HepG2 (cell line): Measurements from ENCODE around the gene GANC. TPM values are rescaled to one million over a fixed set of nuclear protein-coding genes. Genes with fewer than 3 reads are reported as not detected.

Source experiments
- AKAP8 ChIP-seq: sonication (generic); formaldehyde crosslinking; IDR thresholded peaks from 2 replicates; pipeline ENCODE4 v1.5.1; 2020; ENCODE audit warnings: mild to moderate bottlenecking, missing genetic modification reagents
- FOXK2 ChIP-seq: fragments of 450-650 bp; IDR thresholded peaks from 2 replicates; pipeline ENCODE4 v1.6.1; 2016
- JUND ChIP-seq: sonication (generic); formaldehyde crosslinking; IDR thresholded peaks from 2 replicates; pipeline ENCODE4 v1.8.0; 2022; ENCODE audit warnings: mild to moderate bottlenecking, missing genetic modification reagents
- KDM3A ChIP-seq: IDR thresholded peaks from 2 replicates; pipeline ENCODE4 v1.6.1; 2018; ENCODE audit warnings: low read depth, missing compliant biosample characterization
- MAZ ChIP-seq, 2 experiments: sonication (generic) in 1 of 2; formaldehyde crosslinking in 1 of 2; IDR thresholded peaks; 2 replicates each; pipeline versions ENCODE4 v1.5.0 to v1.6.1; 2012 to 2020; ENCODE audit warnings: low read depth in 2 of 2, mild to moderate bottlenecking in 2 of 2, borderline replicate concordance in 1 of 2, improper control_type of control experiment in 1 of 2, low read length in 1 of 2, missing genetic modification reagents in 1 of 2, moderate library complexity in 1 of 2
- MEIS2 ChIP-seq: sonication (generic); formaldehyde crosslinking; IDR thresholded peaks from 2 replicates; pipeline ENCODE4 v1.9.0; 2021; ENCODE audit warnings: mild to moderate bottlenecking, missing genetic modification reagents
- MYC ChIP-seq: sonication (generic); formaldehyde crosslinking; IDR thresholded peaks from 2 replicates; pipeline ENCODE4 v1.9.0; 2021; ENCODE audit warnings: missing genetic modification reagents, borderline replicate concordance
- NAIF1 ChIP-seq: sonication (generic); formaldehyde crosslinking; IDR thresholded peaks from 2 replicates; pipeline ENCODE4 v1.5.0; 2020; ENCODE audit warnings: mild to moderate bottlenecking, missing genetic modification reagents, borderline replicate concordance
- PCBP2 ChIP-seq: fragments of 200-400 bp; formaldehyde crosslinking; optimal IDR thresholded peaks from 2 replicates; pipeline ENCODE3; 2018; ENCODE audit warnings: low read length, low read depth; ENCODE audit not compliant: poor library complexity, severe bottlenecking
- TEAD3 ChIP-seq: optimal IDR thresholded peaks from 2 replicates; pipeline ENCODE3; 2016; ENCODE audit warnings: borderline replicate concordance
- ZC3H13 ChIP-seq: sonication (generic); formaldehyde crosslinking; IDR thresholded peaks from 2 replicates; pipeline ENCODE4 v1.8.1; 2023; ENCODE audit warnings: mild to moderate bottlenecking, missing genetic modification reagents, moderate library complexity
- ZNF598 ChIP-seq: sonication (generic); formaldehyde crosslinking; IDR thresholded peaks from 2 replicates; pipeline ENCODE4 v1.5.1; 2020; ENCODE audit warnings: mild to moderate bottlenecking, missing genetic modification reagents, borderline replicate concordance
- ZNF644 ChIP-seq: IDR thresholded peaks from 2 replicates; pipeline ENCODE4 v1.6.1; 2016; ENCODE audit warnings: low read depth
- ZNF772 ChIP-seq: sonication (generic); formaldehyde crosslinking; IDR thresholded peaks from 2 replicates; pipeline ENCODE4 v1.5.0; 2020; ENCODE audit warnings: mild to moderate bottlenecking, missing genetic modification reagents
- ZNF780A ChIP-seq: sonication (generic); formaldehyde crosslinking; IDR thresholded peaks from 2 replicates; pipeline ENCODE4 v1.8.0; 2022; ENCODE audit warnings: mild to moderate bottlenecking, missing genetic modification reagents, moderate library complexity
- ZSCAN25 ChIP-seq: sonication (generic); formaldehyde crosslinking; IDR thresholded peaks from 2 replicates; pipeline ENCODE4 v1.8.0; 2022; ENCODE audit warnings: mild to moderate bottlenecking, missing genetic modification reagents
- polyA plus RNA-seq, 8 experiments: library from polyadenylated mRNA; depleted of rRNA in 3 of 8; stranded (reverse) in 7 of 8; unstranded in 1 of 8; fragments of >200 nt; fragmentation: Illumina TruSeq in 4 of 8; extraction: Trizol in 4 of 8; gene quantifications; 2 replicates each; pipeline versions ENCODE4 v1.2.1 to v1.2.3, GENCODE V29; 2011 to 2016; ENCODE audit warnings: low read depth in 4 of 8, missing spikeins in 1 of 8, mixed read lengths in 1 of 8; ENCODE audit not compliant: insufficient read depth in 1 of 8
- total RNA-seq, 5 experiments: library from RNA; depleted of rRNA; stranded (reverse); fragments of >200 nt; fragmentation: Illumina TruSeq; extraction: Trizol; gene quantifications; 2 replicates each; pipeline ENCODE4 v1.2.3, GENCODE V29; 2016; ENCODE audit warnings: low read depth in 1 of 5
- TF ChIP-seq, protein P1 (sequence below): sonication (generic); formaldehyde crosslinking; IDR thresholded peaks from 2 replicates; pipeline ENCODE4 v1.4.0; 2020; ENCODE audit warnings: missing genetic modification reagents, borderline replicate concordance
- TF ChIP-seq, protein P2 (sequence below): sonication (generic); formaldehyde crosslinking; IDR thresholded peaks from 2 replicates; pipeline ENCODE4 v1.4.0; 2020; ENCODE audit warnings: mild to moderate bottlenecking, low read depth, missing genetic modification reagents
- TF ChIP-seq, protein P3 (sequence below): fragments of 450-650 bp; IDR thresholded peaks from 2 replicates; pipeline ENCODE4 v1.6.1; 2017
- TF ChIP-seq, protein P4 (sequence below): sonication (generic); formaldehyde crosslinking; IDR thresholded peaks from 2 replicates; pipeline ENCODE4 v1.4.0; 2020; ENCODE audit warnings: missing genetic modification reagents
- TF ChIP-seq, protein P5 (sequence below): sonication (generic); formaldehyde crosslinking; IDR thresholded peaks from 2 replicates; pipeline ENCODE4 v1.8.0; 2022; ENCODE audit warnings: missing genetic modification reagents, low read depth, mild to moderate bottlenecking, borderline replicate concordance

Gene GANC
- total and polyA plus RNA-seq, 2 of the 13 experiments (the other 11 are each of a cell fraction or from before 2014, with no cell fraction given), result 17.0 to 21.0 TPM

DNA sequence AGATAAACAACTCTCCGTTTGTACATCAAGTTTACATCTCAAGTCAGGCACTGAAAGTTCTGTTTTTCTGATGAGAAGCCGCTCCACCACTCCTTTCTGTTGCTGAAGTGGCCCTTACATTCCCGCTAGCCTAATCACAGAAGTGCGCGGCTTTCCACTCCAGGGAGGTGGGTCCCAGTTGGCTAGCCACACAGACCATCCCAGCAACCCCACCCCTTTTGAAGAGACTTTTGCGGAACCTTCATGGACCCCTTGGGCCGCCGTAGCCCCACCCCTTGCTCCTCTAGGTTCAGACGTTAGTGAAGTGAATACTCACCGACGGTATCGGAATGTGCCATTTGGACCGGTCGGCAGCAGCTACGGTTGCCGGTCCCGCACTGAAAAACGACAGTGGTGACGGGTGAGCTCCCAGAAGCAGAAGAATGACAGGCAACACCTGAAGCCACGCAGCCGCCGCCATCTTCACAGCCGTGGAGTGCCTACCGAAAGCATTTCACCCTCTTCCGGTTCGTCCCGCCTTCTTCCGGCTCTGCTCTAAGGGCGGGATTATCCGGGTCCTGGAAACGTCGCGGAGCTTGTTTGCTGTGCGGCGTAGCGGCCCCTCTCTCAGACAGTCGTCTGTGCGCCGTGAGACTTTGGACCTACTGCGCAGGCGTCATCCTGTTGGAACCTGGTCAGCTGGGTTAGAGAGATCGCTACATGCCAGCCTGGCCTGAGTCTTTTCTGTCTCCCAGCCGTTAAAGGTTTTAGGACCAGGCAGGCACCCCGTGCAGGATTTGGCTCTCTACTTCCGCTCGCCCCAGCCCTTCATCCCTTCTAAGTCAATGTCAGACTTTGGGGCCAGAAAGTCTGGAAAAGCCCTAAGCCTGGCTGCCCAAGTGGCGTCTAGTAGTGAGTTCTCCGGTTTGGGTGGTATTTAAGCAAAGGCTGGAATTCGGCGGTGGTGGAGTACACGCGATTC lies at the start of gene GANC, which contains the start of gene TMEM87A (continued):
- TF ChIP-seq, protein P1, sequence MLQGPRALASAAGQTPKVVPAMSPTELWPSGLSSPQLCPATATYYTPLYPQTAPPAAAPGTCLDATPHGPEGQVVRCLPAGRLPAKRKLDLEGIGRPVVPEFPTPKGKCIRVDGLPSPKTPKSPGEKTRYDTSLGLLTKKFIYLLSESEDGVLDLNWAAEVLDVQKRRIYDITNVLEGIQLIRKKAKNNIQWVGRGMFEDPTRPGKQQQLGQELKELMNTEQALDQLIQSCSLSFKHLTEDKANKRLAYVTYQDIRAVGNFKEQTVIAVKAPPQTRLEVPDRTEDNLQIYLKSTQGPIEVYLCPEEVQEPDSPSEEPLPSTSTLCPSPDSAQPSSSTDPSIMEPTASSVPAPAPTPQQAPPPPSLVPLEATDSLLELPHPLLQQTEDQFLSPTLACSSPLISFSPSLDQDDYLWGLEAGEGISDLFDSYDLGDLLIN, result 0 out of 2 replicates have a peak, but pooled peaks have one; percentile 60
- peak; percentile 34; the same call in 1 of the 2 replicates for TF ChIP-seq ZNF644 (CRISPR knock-in tag)
- TF ChIP-seq JUND (CRISPR knock-in tag), result no peak
- peak; percentile 84 for TF ChIP-seq MEIS2 (CRISPR knock-in tag)
- TF ChIP-seq ZNF772 (CRISPR knock-in tag), result no peak; the same call in 1 of the 2 replicates
- no peak for TF ChIP-seq AKAP8 (CRISPR knock-in tag)
- no peak for TF ChIP-seq PCBP2
- peak; percentile 49 for TF ChIP-seq TEAD3 (CRISPR knock-in tag)
- peak; percentile 90 for TF ChIP-seq MYC
- TF ChIP-seq, protein P2, sequence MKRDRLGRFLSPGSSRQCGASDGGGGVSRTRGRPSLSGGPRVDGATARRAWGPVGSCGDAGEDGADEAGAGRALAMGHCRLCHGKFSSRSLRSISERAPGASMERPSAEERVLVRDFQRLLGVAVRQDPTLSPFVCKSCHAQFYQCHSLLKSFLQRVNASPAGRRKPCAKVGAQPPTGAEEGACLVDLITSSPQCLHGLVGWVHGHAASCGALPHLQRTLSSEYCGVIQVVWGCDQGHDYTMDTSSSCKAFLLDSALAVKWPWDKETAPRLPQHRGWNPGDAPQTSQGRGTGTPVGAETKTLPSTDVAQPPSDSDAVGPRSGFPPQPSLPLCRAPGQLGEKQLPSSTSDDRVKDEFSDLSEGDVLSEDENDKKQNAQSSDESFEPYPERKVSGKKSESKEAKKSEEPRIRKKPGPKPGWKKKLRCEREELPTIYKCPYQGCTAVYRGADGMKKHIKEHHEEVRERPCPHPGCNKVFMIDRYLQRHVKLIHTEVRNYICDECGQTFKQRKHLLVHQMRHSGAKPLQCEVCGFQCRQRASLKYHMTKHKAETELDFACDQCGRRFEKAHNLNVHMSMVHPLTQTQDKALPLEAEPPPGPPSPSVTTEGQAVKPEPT, result peak; percentile 91
- TF ChIP-seq MAZ (IDR thresholded peaks at IDR 0.05; ENCODE audit: borderline replicate concordance, low read depth, low read length), result peak; percentile 38; the same call in 1 of the 2 replicates
- TF ChIP-seq MAZ (CRISPR knock-in tag; IDR thresholded peaks at IDR 0.05; ENCODE audit: low read depth), result 0 out of 2 replicates have a peak, but pooled peaks have one; percentile 51
- TF ChIP-seq, protein P3, sequence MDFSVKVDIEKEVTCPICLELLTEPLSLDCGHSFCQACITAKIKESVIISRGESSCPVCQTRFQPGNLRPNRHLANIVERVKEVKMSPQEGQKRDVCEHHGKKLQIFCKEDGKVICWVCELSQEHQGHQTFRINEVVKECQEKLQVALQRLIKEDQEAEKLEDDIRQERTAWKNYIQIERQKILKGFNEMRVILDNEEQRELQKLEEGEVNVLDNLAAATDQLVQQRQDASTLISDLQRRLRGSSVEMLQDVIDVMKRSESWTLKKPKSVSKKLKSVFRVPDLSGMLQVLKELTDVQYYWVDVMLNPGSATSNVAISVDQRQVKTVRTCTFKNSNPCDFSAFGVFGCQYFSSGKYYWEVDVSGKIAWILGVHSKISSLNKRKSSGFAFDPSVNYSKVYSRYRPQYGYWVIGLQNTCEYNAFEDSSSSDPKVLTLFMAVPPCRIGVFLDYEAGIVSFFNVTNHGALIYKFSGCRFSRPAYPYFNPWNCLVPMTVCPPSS, result no peak
- TF ChIP-seq, protein P4, sequence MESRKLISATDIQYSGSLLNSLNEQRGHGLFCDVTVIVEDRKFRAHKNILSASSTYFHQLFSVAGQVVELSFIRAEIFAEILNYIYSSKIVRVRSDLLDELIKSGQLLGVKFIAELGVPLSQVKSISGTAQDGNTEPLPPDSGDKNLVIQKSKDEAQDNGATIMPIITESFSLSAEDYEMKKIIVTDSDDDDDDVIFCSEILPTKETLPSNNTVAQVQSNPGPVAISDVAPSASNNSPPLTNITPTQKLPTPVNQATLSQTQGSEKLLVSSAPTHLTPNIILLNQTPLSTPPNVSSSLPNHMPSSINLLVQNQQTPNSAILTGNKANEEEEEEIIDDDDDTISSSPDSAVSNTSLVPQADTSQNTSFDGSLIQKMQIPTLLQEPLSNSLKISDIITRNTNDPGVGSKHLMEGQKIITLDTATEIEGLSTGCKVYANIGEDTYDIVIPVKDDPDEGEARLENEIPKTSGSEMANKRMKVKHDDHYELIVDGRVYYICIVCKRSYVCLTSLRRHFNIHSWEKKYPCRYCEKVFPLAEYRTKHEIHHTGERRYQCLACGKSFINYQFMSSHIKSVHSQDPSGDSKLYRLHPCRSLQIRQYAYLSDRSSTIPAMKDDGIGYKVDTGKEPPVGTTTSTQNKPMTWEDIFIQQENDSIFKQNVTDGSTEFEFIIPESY (CRISPR knock-in tag), result peak; percentile 26; the same call in 1 of the 2 replicates
- TF ChIP-seq KDM3A (CRISPR knock-in tag), result no peak; the same call in 1 of the 2 replicates
- TF ChIP-seq, protein P5, sequence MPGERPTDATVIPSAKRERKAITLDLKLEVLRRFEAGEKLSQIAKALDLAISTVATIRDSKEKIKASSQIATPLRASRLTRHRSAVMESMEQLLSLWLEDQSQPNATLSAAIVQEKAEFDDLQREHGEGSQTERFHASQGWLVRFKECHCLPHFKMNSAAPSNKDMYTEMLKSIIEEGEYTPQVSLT (CRISPR knock-in tag), result no peak
- 0 out of 2 replicates have a peak, but pooled peaks have one; percentile 10 for TF ChIP-seq FOXK2
- TF ChIP-seq ZNF598 (CRISPR knock-in tag), result 0 out of 2 replicates have a peak, but pooled peaks have one; percentile 30
- TF ChIP-seq NAIF1, result 0 out of 2 replicates have a peak, but pooled peaks have one; percentile 14
- no peak for TF ChIP-seq ZNF780A (CRISPR knock-in tag)
- no peak for TF ChIP-seq ZC3H13 (CRISPR knock-in tag)
- 0 out of 2 replicates have a peak, but pooled peaks have one; percentile 31 for TF ChIP-seq ZSCAN25 (CRISPR knock-in tag)
